GM12801 (cell line): Measurements from ENCODE around the gene TOP3A.

Experiments used
- TF ChIP-seq, protein P1 (sequence below): IDR thresholded peaks from one replicate; pipeline ENCODE4 v1.5.1; 2011; ENCODE audit warnings: control low read depth; ENCODE audit not compliant: insufficient read length; ENCODE audit errors: extremely low read depth

The TOP3A gene

DNA sequence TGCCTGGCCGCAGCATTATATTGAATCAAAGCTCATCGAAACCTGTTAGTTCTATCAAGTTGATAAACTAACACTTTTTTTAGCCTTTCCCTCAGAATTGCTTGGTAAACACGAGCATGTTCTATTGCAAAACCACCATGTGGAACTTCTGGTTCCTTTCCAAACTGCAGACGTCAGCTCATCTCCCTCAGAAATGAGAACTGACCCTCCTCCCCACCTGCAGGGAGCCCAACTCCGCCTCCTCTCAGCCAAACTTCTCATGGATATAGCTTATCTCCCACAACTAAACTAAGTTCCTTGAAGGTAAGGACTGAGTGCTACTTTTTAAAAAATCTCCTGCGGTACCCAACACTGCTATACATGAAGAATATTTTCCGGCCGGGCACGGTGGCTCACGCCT lies 41.8 kb upstream of the TOP3A start:
- TF ChIP-seq, protein P1, sequence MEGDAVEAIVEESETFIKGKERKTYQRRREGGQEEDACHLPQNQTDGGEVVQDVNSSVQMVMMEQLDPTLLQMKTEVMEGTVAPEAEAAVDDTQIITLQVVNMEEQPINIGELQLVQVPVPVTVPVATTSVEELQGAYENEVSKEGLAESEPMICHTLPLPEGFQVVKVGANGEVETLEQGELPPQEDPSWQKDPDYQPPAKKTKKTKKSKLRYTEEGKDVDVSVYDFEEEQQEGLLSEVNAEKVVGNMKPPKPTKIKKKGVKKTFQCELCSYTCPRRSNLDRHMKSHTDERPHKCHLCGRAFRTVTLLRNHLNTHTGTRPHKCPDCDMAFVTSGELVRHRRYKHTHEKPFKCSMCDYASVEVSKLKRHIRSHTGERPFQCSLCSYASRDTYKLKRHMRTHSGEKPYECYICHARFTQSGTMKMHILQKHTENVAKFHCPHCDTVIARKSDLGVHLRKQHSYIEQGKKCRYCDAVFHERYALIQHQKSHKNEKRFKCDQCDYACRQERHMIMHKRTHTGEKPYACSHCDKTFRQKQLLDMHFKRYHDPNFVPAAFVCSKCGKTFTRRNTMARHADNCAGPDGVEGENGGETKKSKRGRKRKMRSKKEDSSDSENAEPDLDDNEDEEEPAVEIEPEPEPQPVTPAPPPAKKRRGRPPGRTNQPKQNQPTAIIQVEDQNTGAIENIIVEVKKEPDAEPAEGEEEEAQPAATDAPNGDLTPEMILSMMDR, result no peak

DNA sequence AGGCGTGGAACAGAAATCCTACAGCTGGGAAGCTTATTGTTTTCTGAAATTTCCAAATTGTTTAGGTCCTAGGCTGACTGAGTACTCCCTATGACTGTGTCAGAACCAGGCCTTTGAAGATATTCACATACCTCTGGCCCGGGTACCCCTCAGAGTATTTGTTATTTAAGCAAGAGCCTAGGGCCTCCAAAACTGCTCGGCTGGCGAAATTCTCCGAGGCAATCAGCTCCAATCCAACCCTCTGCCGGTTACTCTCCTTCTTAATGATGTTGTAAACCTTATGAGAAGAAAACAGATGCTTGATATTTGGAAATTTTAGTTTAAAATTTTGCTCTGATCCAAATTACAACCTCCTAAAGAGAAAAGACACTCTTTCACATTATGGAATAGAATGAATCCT lies 38.7 kb upstream of the TOP3A start:
- TF ChIP-seq, protein P1, result no peak

DNA sequence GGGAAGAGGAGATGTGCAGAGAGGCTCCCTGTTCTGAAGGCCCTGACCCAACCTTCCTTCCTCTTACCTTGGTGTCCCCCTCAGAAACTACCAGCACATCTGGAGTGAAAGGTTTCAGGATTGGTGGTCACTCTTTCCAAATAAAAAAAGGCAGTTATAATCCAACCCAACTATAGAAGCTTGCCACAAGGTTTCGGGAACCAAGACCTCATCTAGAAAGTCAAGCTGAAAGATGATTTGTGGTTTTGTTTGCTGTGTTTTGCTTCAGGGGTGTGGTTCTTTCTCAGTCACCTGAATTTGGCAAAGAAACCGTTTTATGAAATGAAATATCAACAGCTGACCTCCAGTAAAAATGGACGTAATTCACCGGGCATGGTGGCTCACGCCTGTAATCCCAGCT lies 29.2 kb upstream of the TOP3A start:
- TF ChIP-seq, protein P1, result no peak

GRCh38 chr17:18339933-18340332 lies 25.1 kb upstream of the TOP3A start:
- TF ChIP-seq, protein P1, result no peak

- TF ChIP-seq, protein P1, result no peak
Measured at GRCh38 chr17:18332909-18333489, 18.2 kb upstream of the TOP3A start.

- TF ChIP-seq, protein P1, result no peak
Measured at GRCh38 chr17:18331879-18332278, 17.1 kb upstream of the TOP3A start.

GRCh38 chr17:18328643-18329204 lies 13.9 kb upstream of the TOP3A start:
- TF ChIP-seq, protein P1, result no peak
